ENCODE measurements around the gene MORN1.

The MORN1 gene

GRCh38 chr1:2399890-2400575, 8.7 kb upstream of the MORN1 start (continued):
- TF ChIP-seq ZNF70 (CRISPR knock-in tag; IDR thresholded peaks at IDR 0.05) = no peak
- no peak for TF ChIP-seq BACH2 (CRISPR knock-in tag; IDR thresholded peaks at IDR 0.05; ENCODE audit: borderline replicate concordance)
- TF ChIP-seq TCF4 (CRISPR knock-in tag; IDR thresholded peaks at IDR 0.05; ENCODE audit: borderline replicate concordance) = no peak
- no peak for TF ChIP-seq PATZ1 (CRISPR knock-in tag; IDR thresholded peaks at IDR 0.05; ENCODE audit: borderline replicate concordance)
- TF ChIP-seq GLIS3 (CRISPR knock-in tag; IDR thresholded peaks at IDR 0.05) = no peak
- no peak for TF ChIP-seq CSDC2 (CRISPR knock-in tag; IDR thresholded peaks at IDR 0.05)
- TF ChIP-seq RARB (CRISPR knock-in tag; IDR thresholded peaks at IDR 0.05) = no peak
- no peak for TF ChIP-seq POU6F1 (CRISPR knock-in tag; IDR thresholded peaks at IDR 0.05; ENCODE audit: borderline replicate concordance, low read depth)

GRCh38 chr1:2398871-2399270, 7.5 kb upstream of the MORN1 start:
- no peak for TF ChIP-seq BACH2 (CRISPR knock-in tag; IDR thresholded peaks at IDR 0.05; ENCODE audit: borderline replicate concordance)
- no peak for TF ChIP-seq ZNF565 (CRISPR knock-in tag; conservative IDR thresholded peaks at IDR 0.05; ENCODE audit: low read depth)
- no peak for TF ChIP-seq ESRRG (CRISPR knock-in tag; IDR thresholded peaks at IDR 0.05)
- TF ChIP-seq PATZ1 (CRISPR knock-in tag; IDR thresholded peaks at IDR 0.05; ENCODE audit: borderline replicate concordance) = no peak
- TF ChIP-seq CSRNP3 (CRISPR knock-in tag; IDR thresholded peaks at IDR 0.05) = no peak
- no peak for TF ChIP-seq SNAI2 (CRISPR knock-in tag; IDR thresholded peaks at IDR 0.05)
- TF ChIP-seq CREB5 (CRISPR knock-in tag; IDR thresholded peaks at IDR 0.05; ENCODE audit: low read depth) = no peak
- TF ChIP-seq PPARA (CRISPR knock-in tag; IDR thresholded peaks at IDR 0.05; ENCODE audit: borderline replicate concordance) = no peak
- no peak for TF ChIP-seq ARNTL (CRISPR knock-in tag; IDR thresholded peaks at IDR 0.05; ENCODE audit: borderline replicate concordance, low read depth)
- TF ChIP-seq ZFP3 (CRISPR knock-in tag; IDR thresholded peaks at IDR 0.05) = no peak
- no peak for TF ChIP-seq TCF4 (CRISPR knock-in tag; IDR thresholded peaks at IDR 0.05; ENCODE audit: borderline replicate concordance)
- no peak for TF ChIP-seq OSR1 (CRISPR knock-in tag; IDR thresholded peaks at IDR 0.05)
- TF ChIP-seq TOX (CRISPR knock-in tag; IDR thresholded peaks at IDR 0.05; ENCODE audit: borderline replicate concordance) = no peak
- no peak for TF ChIP-seq GLIS3 (CRISPR knock-in tag; IDR thresholded peaks at IDR 0.05)
- TF ChIP-seq POU6F1 (CRISPR knock-in tag; IDR thresholded peaks at IDR 0.05; ENCODE audit: borderline replicate concordance, low read depth) = no peak
- ATAC-seq = no peak

GRCh38 chr1:2397007-2397679, 5.8 kb upstream of the MORN1 start:
- ATAC-seq = no peak
- TF ChIP-seq TCF4 (CRISPR knock-in tag; IDR thresholded peaks at IDR 0.05; ENCODE audit: borderline replicate concordance) (no peak), RARB (CRISPR knock-in tag; IDR thresholded peaks at IDR 0.05) (no peak), GLIS3 (CRISPR knock-in tag; IDR thresholded peaks at IDR 0.05) (no peak), OSR1 (CRISPR knock-in tag; IDR thresholded peaks at IDR 0.05) (no peak), PPARA (CRISPR knock-in tag; IDR thresholded peaks at IDR 0.05; ENCODE audit: borderline replicate concordance) (no peak), POU6F1 (CRISPR knock-in tag; IDR thresholded peaks at IDR 0.05; ENCODE audit: borderline replicate concordance, low read depth) (no peak), PATZ1 (CRISPR knock-in tag; IDR thresholded peaks at IDR 0.05; ENCODE audit: borderline replicate concordance) (no peak), ISL1 (CRISPR knock-in tag; IDR thresholded peaks at IDR 0.05) (no peak), CSRNP3 (CRISPR knock-in tag; IDR thresholded peaks at IDR 0.05) (no peak)
